SU-DHL-6 (cell line): ENCODE data around the gene SHROOM2.

Experiments
- H2AFZ ChIP-seq: fragments of 200-600 bp; sonication (generic); 2 replicates; pipeline ENCODE4 v1.6.1; 2014; ENCODE audit warnings: low read depth, mild to moderate bottlenecking, moderate library complexity, mixed read lengths, antibody characterized with exemption, low read length; ENCODE audit not compliant: severe bottlenecking
- H3F3A ChIP-seq: fragments of 200-600 bp; shearing (Covaris generic); 2 replicates; pipeline ENCODE4 v1.6.0; 2016; ENCODE audit warnings: antibody characterized with exemption, mild to moderate bottlenecking; ENCODE audit not compliant: insufficient read depth
- H3K27ac ChIP-seq: fragments of 200-600 bp; sonication (generic); 2 replicates; pipeline ENCODE4 v1.5.1; 2016; ENCODE audit warnings: low read depth, mild to moderate bottlenecking, low read length, moderate library complexity, mixed read lengths
- H3K27me3 ChIP-seq: fragments of 200-600 bp; sonication (generic), shearing (Covaris generic); 2 replicates; pipeline ENCODE4 v1.6.0; 2014; ENCODE audit warnings: mild to moderate bottlenecking, low read length
- H3K36me3 ChIP-seq: fragments of 200-600 bp; sonication (generic); 2 replicates; pipeline ENCODE4 v1.6.1; 2014; ENCODE audit warnings: mild to moderate bottlenecking, low read length, mixed read lengths
- H3K4me2 ChIP-seq: fragments of 300-600, 200-600 bp; shearing (Covaris generic), sonication (generic); 2 replicates; pipeline ENCODE4 v1.6.0; 2014; ENCODE audit warnings: low read length, low read depth, mild to moderate bottlenecking; ENCODE audit not compliant: poor library complexity, severe bottlenecking
- H3K4me3 ChIP-seq: fragments of 200-600 bp; sonication (generic); 2 replicates; pipeline ENCODE4 v1.5.1; 2014; ENCODE audit warnings: antibody characterized with exemption, low read length, mild to moderate bottlenecking, mixed read lengths; ENCODE audit not compliant: insufficient read depth, poor library complexity, severe bottlenecking
- H3K79me2 ChIP-seq: fragments of 200-600 bp; sonication (generic); 2 replicates; pipeline ENCODE4 v1.6.1; 2014; ENCODE audit warnings: mild to moderate bottlenecking, low read length, moderate library complexity; ENCODE audit not compliant: insufficient read depth
- H3K9ac ChIP-seq: fragments of 200-600 bp; sonication (generic); 2 replicates; pipeline ENCODE4 v1.7.0; 2014; ENCODE audit warnings: mild to moderate bottlenecking, low read length
- H3K9me2 ChIP-seq: fragments of 200-600 bp; sonication (generic); replicated peaks from 2 replicates; pipeline ENCODE4 v1.6.1; 2014; ENCODE audit warnings: low read length; ENCODE audit not compliant: insufficient read depth
- H3K9me3 ChIP-seq: fragments of 200-600 bp; sonication (generic); 2 replicates; pipeline ENCODE4 v1.6.1; 2014; ENCODE audit warnings: low read length, mixed read lengths; ENCODE audit not compliant: insufficient read depth
- H4K20me1 ChIP-seq: fragments of 200-600 bp; sonication (generic); 2 replicates; pipeline ENCODE4 v1.6.1; 2014; ENCODE audit warnings: low read depth, mild to moderate bottlenecking, antibody characterized with exemption, low read length, moderate library complexity, mixed read lengths
- CTCF ChIP-seq: fragments of 200-600 bp; sonication (generic); IDR thresholded peaks from one replicate; pipeline ENCODE4 v1.5.1; 2017; ENCODE audit warnings: antibody characterized with exemption, mild to moderate bottlenecking, low read length, moderate library complexity; ENCODE audit not compliant: insufficient read depth, poor library complexity, severe bottlenecking
- EZH2phosphoT487 ChIP-seq: fragments of 200-600 bp; sonication (generic), shearing (Covaris generic); conservative IDR thresholded peaks from 2 replicates; pipeline ENCODE4 v1.6.1; 2018; ENCODE audit warnings: mild to moderate bottlenecking, antibody characterized with exemption, low read length, moderate library complexity, mixed read lengths

Gene SHROOM2

GRCh38 chrX:9844936-9845577 lies 58.8 kb downstream of the SHROOM2 start:
- H3K4me3 ChIP-seq, result no peak overlapping the region
- no peaks in the 10 kb centered on the region for H3K27me3 ChIP-seq
- H4K20me1 ChIP-seq, result no peaks in the 10 kb centered on the region
- H3K27ac ChIP-seq, result no peak overlapping the region
- H3K79me2 ChIP-seq, result no peaks in the 10 kb centered on the region
- no peaks in the 10 kb centered on the region for H3K9me2 ChIP-seq
- H3F3A ChIP-seq, result no peaks in the 10 kb centered on the region
- TF ChIP-seq EZH2phosphoT487, result no peak
- TF ChIP-seq CTCF, result no peak
- H2AFZ ChIP-seq, result no peak overlapping the region
- no peak overlapping the region for H3K9ac ChIP-seq
- no peaks in the 10 kb centered on the region for H3K36me3 ChIP-seq
- no peaks in the 10 kb centered on the region for H3K9me3 ChIP-seq
- H3K4me2 ChIP-seq, result no peak overlapping the region

- H3K9ac ChIP-seq, result no peak overlapping the region
- H3K27me3 ChIP-seq, result no peaks in the 10 kb centered on the region
- H4K20me1 ChIP-seq, result no peaks in the 10 kb centered on the region
- no peak overlapping the region for H2AFZ ChIP-seq
- H3K27ac ChIP-seq, result no peak overlapping the region
- no peaks in the 10 kb centered on the region for H3K79me2 ChIP-seq
- no peaks in the 10 kb centered on the region for H3K9me3 ChIP-seq
- no peak overlapping the region for H3K4me2 ChIP-seq
- no peak for TF ChIP-seq EZH2phosphoT487
- no peak for TF ChIP-seq CTCF
- H3K9me2 ChIP-seq, result no peaks in the 10 kb centered on the region
- no peaks in the 10 kb centered on the region for H3F3A ChIP-seq
- no peaks in the 10 kb centered on the region for H3K36me3 ChIP-seq
- H3K4me3 ChIP-seq, result no peak overlapping the region
Measured at GRCh38 chrX:9845578-9845952, 59.3 kb downstream of the SHROOM2 start.

- Histone ChIP-seq H3K4me3 (no peak overlapping the region), H3K9me3 (no peaks in the 10 kb centered on the region), H3K9ac (no peak overlapping the region), H3K27ac (no peak overlapping the region), H3K79me2 (no peaks in the 10 kb centered on the region), H4K20me1 (no peaks in the 10 kb centered on the region), H2AFZ (no peak overlapping the region), H3K9me2 (no peaks in the 10 kb centered on the region), H3K36me3 (no peaks in the 10 kb centered on the region), H3K27me3 (no peaks in the 10 kb centered on the region), H3F3A (no peaks in the 10 kb centered on the region), H3K4me2 (no peak overlapping the region)
- TF ChIP-seq CTCF, result no peak
- no peak for TF ChIP-seq EZH2phosphoT487
Measured at GRCh38 chrX:9846631-9847030, 60.4 kb downstream of the SHROOM2 start.
